Measurements from ENCODE around the gene EIF2B4. TPM values are rescaled to one million over a fixed set of nuclear protein-coding genes. Genes with fewer than 3 reads are reported as not detected.

Gene EIF2B4
- total RNA-seq, 2 donors from 2014 or later: 27.1 to 36.3 TPM

DNA sequence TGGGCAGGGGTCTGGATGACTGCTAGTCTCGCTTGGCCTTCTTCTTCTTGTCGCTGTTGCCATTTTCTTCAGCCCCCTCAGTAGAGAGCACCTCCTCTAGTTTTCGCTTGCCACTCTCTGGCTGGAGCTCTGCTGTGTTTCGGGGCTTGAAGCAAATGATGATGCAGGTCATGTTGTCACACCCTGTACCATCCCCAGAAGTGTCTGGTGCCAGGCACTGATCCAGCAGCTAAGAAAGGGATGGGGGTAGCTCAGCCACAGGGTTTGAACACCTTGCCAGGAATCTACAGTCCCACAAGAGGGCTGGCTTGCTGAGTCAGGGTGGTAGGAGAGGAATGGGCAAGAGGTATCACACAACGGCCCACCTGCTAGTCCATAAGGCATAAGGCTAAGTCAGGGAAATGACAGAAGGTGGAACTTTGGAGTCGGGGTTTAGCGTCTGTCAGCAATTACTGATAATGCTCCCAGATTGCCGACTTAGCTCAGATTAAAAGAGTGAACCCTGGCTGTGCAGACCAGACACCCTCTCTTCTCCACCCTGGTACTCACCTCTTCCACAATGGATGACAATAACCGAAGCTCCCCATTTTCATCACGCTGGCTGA, 11.5 kb upstream of the EIF2B4 start:
- peak overlapping the region; percentile 87 to 93 for H3K27ac ChIP-seq
- H3K27me3 ChIP-seq: no peaks in the 10 kb centered on the region
- no peak for DNase-seq (ENCODE audit: low spot score)
- TF ChIP-seq, protein P1, sequence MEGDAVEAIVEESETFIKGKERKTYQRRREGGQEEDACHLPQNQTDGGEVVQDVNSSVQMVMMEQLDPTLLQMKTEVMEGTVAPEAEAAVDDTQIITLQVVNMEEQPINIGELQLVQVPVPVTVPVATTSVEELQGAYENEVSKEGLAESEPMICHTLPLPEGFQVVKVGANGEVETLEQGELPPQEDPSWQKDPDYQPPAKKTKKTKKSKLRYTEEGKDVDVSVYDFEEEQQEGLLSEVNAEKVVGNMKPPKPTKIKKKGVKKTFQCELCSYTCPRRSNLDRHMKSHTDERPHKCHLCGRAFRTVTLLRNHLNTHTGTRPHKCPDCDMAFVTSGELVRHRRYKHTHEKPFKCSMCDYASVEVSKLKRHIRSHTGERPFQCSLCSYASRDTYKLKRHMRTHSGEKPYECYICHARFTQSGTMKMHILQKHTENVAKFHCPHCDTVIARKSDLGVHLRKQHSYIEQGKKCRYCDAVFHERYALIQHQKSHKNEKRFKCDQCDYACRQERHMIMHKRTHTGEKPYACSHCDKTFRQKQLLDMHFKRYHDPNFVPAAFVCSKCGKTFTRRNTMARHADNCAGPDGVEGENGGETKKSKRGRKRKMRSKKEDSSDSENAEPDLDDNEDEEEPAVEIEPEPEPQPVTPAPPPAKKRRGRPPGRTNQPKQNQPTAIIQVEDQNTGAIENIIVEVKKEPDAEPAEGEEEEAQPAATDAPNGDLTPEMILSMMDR (IDR thresholded peaks at IDR 0.05): no peak
- peak overlapping the region in 1 of 2 donors; percentile 68 for H3K4me3 ChIP-seq
- H3K36me3 ChIP-seq: peaks cover 51% of the 10 kb centered on the region
- H3K9me3 ChIP-seq: no peaks in the 10 kb centered on the region
- H3K4me1 ChIP-seq: peaks cover 0 to 37% of the 10 kb centered on the region in 2 donors

DNA sequence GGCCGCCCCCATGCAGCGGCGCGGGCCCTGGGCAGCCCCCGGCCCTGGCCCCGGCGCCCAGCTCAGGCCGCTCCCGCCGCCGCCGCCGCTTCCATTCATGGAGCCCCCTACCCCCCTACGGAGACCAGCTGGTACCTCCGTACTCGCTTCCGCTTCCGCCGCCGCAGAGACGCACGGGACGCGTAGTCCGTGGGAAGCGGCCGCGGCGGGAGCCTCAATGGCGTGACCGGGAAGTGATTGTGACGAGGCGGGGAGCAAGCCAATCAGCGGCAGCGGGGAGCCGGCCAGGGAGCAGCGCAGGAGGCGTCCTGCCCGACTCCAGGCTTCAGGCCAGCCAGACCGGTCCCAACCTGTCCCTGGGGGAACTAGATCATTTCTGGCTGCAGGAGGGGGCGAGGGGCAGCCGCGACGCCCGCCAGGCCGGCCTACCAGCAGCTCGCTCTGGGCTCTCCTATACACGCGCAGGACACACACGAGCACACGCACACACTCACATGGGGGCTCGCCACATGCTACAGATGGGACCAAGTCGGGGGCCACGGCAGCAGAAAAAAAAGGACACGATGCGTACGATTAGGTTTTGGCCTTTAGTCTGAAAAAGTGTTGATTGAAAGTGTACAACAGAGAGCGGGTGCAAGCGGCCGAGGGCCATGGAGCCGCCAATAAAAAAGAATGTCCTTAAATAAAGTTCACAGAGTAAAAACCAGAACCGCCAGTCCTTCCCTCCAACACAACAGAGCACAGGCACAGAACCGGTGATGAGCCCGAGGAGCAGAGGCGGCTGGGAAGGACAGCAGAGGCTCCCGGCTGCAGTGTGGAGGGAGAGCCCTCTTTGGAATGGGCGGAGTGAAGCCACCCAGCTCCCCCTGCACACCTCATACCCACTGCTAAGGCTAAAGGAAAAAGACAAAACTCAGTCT, 10.7 kb upstream of the EIF2B4 start, which contains the start of gene ZNF513:
Gene ZNF513, minus strand, starts transcription at position 109 of the 920 bp plus-strand sequence. CDS start 208 bp downstream, outside the sequence.
- TF ChIP-seq, protein P1 (IDR thresholded peaks at IDR 0.05): no peak
- Histone ChIP-seq H3K4me3 (peak within 1 kb of the TSS; percentile 60 to 68), H3K27me3 (no peaks in the 10 kb centered on the region), H3K36me3 (peaks cover 58% of the 10 kb centered on the region), H3K27ac (peak within 1 kb of the TSS; percentile 87 to 93), H3K9me3 (no peaks in the 10 kb centered on the region), H3K4me1 (peaks cover 0 to 37% of the 10 kb centered on the region in 2 donors)
- peak; percentile 98 for DNase-seq (ENCODE audit: low spot score)

DNA sequence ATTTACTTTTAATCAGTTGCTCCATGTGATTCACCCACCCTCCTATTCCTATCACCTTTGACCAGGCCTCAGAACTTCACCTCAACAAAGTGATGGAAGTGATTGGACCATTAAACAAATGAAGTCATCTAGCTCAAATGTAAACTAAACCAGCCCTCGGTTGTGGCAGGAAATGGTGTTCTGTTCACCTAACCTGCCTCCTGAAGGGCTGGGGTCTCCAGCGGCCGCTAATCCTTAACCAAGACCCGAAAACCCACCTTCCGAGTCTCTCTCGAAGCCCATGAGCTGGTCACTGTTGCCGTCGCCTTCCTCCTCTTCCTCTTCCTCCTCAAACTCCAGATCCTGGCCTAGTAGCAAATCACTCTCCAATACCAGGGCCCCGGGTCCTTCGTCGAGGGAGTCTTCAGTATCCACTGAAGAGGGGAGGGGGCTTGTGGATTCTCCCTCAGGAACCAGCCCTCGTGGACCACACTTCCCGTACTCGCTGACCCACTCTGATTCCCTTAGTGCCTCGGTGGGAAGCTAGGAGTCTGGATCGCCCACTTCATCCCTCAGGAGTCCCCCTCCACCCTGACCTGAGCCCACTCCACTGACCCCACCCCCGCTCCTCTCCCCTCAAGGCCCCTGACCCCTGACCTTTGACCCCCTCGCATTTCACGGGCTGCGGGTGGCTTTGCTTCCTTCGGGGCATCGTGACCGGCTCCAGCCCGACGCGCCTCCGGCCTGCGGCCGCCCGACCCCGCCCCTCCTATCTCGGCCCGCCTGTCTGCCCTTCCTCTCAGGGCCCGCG, 9.9 kb upstream of the EIF2B4 start:
- Histone ChIP-seq H3K4me3 (peak overlapping the region; percentile 60 to 68), H3K27me3 (no peaks in the 10 kb centered on the region), H3K27ac (peak overlapping the region; percentile 87 to 93), H3K36me3 (peaks cover 59% of the 10 kb centered on the region), H3K4me1 (peaks cover 0 to 37% of the 10 kb centered on the region in 2 donors), H3K9me3 (no peaks in the 10 kb centered on the region)
- peak; percentile 70 for DNase-seq (ENCODE audit: low spot score)
- TF ChIP-seq, protein P1 (IDR thresholded peaks at IDR 0.05): no peak

DNA sequence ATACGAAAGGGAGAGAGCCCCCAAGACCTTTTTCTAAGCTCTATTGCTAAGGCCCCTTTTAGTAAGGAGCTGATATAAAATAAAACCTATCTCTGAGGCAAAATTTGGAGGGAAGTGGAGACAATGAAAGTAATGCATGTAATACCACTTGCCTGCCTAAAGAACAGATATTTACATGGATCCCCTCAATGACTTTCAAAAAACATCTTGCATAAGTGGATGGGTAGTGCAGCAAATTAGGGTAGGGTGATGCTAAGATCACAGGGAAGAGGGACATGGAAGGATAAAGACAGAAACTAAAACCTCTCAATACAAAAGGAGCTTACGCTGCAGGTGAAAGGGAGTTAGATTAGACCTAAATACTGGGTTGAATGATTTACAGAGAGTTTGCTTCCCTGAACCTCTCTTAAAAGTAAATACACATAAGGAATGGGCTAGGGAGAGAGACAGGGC, 9.3 kb upstream of the EIF2B4 start:
- peaks cover 0 to 37% of the 10 kb centered on the region in 2 donors for H3K4me1 ChIP-seq
- peaks cover 59% of the 10 kb centered on the region for H3K36me3 ChIP-seq
- no peak for DNase-seq (ENCODE audit: low spot score)
- H3K27me3 ChIP-seq: no peaks in the 10 kb centered on the region
- H3K27ac ChIP-seq: peak overlapping the region in 1 of 2 donors; percentile 87
- TF ChIP-seq, protein P1 (IDR thresholded peaks at IDR 0.05): no peak
- peak overlapping the region in 1 of 2 donors; percentile 68 for H3K4me3 ChIP-seq
- no peaks in the 10 kb centered on the region for H3K9me3 ChIP-seq

DNA sequence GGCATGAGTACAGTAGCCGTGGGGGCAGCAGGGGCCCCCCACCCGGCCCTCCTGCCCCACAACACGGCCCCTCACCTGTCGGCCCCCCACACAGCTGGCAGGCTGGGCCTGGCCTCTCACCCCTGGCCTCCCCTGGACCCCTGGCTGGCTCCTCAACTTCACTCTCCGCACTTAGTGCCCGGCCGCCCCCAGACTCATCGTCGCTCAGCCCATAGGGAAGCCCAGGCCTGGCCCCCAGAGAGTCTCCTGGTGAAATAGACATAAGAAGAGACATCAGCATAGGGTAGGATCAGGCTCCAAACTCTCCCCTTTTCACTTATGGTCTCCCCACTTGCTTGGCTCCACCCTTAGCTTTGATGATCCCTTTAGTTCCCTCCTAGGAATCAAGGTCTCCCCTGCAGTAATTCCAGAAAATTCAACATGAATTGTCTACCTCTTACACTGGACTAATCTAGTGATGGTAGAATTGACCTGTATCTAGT, 8.7 kb upstream of the EIF2B4 start:
- Histone ChIP-seq H3K4me1 (peaks cover 0 to 37% of the 10 kb centered on the region in 2 donors), H3K4me3 (no peak overlapping the region), H3K36me3 (peaks cover 58% of the 10 kb centered on the region), H3K27me3 (no peaks in the 10 kb centered on the region), H3K27ac (no peak overlapping the region), H3K9me3 (no peaks in the 10 kb centered on the region)
- TF ChIP-seq, protein P1 (IDR thresholded peaks at IDR 0.05): no peak
- no peak for DNase-seq (ENCODE audit: low spot score)
